Activated T-cell treated with anti-CD3 and anti-CD28 coated beads for 48 hours (primary cell): ENCODE measurements around the gene LANCL3.
"Not testable (repeated sequence)": the region's sequence is repeated elsewhere in the genome, so short reads cannot be mapped to it uniquely, and the experiment has no call there.

Experiments used
- DNase-seq: peaks from one replicate; pipeline ENCODE4 v3.0.0-alpha.2; 2020; ENCODE audit warnings: low read depth

The LANCL3 gene

GRCh38 chrX:37627602-37628001 is 56.1 kb downstream of the LANCL3 start:
- no peak for DNase-seq

GRCh38 chrX:37638047-37638446 is 66.6 kb downstream of the LANCL3 start:
- no peak for DNase-seq

- no peak for DNase-seq
Measured at GRCh38 chrX:37640142-37640541, 68.7 kb downstream of the LANCL3 start.

- no peak for DNase-seq
Measured at GRCh38 chrX:37641859-37642258, 70.4 kb downstream of the LANCL3 start.

GRCh38 chrX:37644381-37645305 is 73.2 kb downstream of the LANCL3 start:
- DNase-seq: no peak

- no peak for DNase-seq
Measured at GRCh38 chrX:37646254-37646653, 74.8 kb downstream of the LANCL3 start.

- not testable (repeated sequence) for DNase-seq
Measured at GRCh38 chrX:37650879-37651278, 79.4 kb downstream of the LANCL3 start.

GRCh38 chrX:37651921-37652452 is 80.5 kb downstream of the LANCL3 start:
- DNase-seq: no peak

- no peak for DNase-seq
Measured at GRCh38 chrX:37652589-37653231, 81.2 kb downstream of the LANCL3 start.

GRCh38 chrX:37653397-37654085 is 82.1 kb downstream of the LANCL3 start:
- DNase-seq: no peak

GRCh38 chrX:37658343-37659030 is 87.0 kb downstream of the LANCL3 start:
- DNase-seq: no peak

- DNase-seq: no peak
Measured at GRCh38 chrX:37659047-37659446, 87.6 kb downstream of the LANCL3 start.

- no peak for DNase-seq
Measured at GRCh38 chrX:37662181-37662580, 90.7 kb downstream of the LANCL3 start.

GRCh38 chrX:37666516-37666915 is 95.1 kb downstream of the LANCL3 start:
- no peak for DNase-seq

- no peak for DNase-seq
Measured at GRCh38 chrX:37667141-37667540, 95.7 kb downstream of the LANCL3 start.

- DNase-seq: no peak
Measured at GRCh38 chrX:37672563-37672962, 101.1 kb downstream of the LANCL3 start.

GRCh38 chrX:37676811-37677210 is 105.3 kb downstream of the LANCL3 start:
- no peak for DNase-seq

GRCh38 chrX:37677243-37677642 is 105.8 kb downstream of the LANCL3 start:
- no peak for DNase-seq

GRCh38 chrX:37677765-37678164 is 106.3 kb downstream of the LANCL3 start:
- DNase-seq: no peak

GRCh38 chrX:37678574-37678973 is 107.1 kb downstream of the LANCL3 start:
- DNase-seq: no peak

GRCh38 chrX:37679230-37679629 is 107.8 kb downstream of the LANCL3 start:
- no peak for DNase-seq

GRCh38 chrX:37679888-37680287 is 108.4 kb downstream of the LANCL3 start:
- no peak for DNase-seq
